LHCN-M2 (cell line): Measurements from ENCODE around the gene LRRC3B. TPM values are rescaled to one million over a fixed set of nuclear protein-coding genes. Genes with fewer than 3 reads are reported as not detected.

Experiments
- DNase-seq: peaks from one replicate; pipeline ENCODE4 v3.0.0-alpha.2; 2012; ENCODE audit warnings: low read depth
- total RNA-seq: library from RNA; depleted of rRNA; stranded (reverse); fragments of >200 nt; gene quantifications from 2 replicates; pipeline ENCODE4 v1.2.3, GENCODE V29; 2014

The LRRC3B gene
- total RNA-seq, 1 experiment from 2014 or later, result not detected

GRCh38 chr3:26630669-26631389 is 8.3 kb downstream of the LRRC3B start:
- no peak for DNase-seq

GRCh38 chr3:26631390-26631738 is 8.8 kb downstream of the LRRC3B start:
- no peak for DNase-seq

GRCh38 chr3:26634601-26635000 is 12.0 kb downstream of the LRRC3B start:
- no peak for DNase-seq

- DNase-seq, result no peak
Observed at GRCh38 chr3:26636096-26636727, 13.6 kb downstream of the LRRC3B start.

- no peak for DNase-seq
Observed at GRCh38 chr3:26637698-26638097, 15.1 kb downstream of the LRRC3B start.

- no peak for DNase-seq
Observed at GRCh38 chr3:26638113-26638512, 15.5 kb downstream of the LRRC3B start.

- no peak for DNase-seq
Observed at GRCh38 chr3:26639339-26639738, 16.8 kb downstream of the LRRC3B start.

GRCh38 chr3:26647078-26647477 is 24.5 kb downstream of the LRRC3B start:
- no peak for DNase-seq

- no peak for DNase-seq
Observed at GRCh38 chr3:26648461-26648860, 25.9 kb downstream of the LRRC3B start.

- peak; percentile 0 for DNase-seq
Observed at GRCh38 chr3:26652164-26652563, 29.6 kb downstream of the LRRC3B start.

GRCh38 chr3:26653811-26654425 is 31.3 kb downstream of the LRRC3B start:
- no peak for DNase-seq

GRCh38 chr3:26655231-26655630 is 32.7 kb downstream of the LRRC3B start:
- no peak for DNase-seq

GRCh38 chr3:26657348-26657976 is 34.9 kb downstream of the LRRC3B start:
- DNase-seq, result no peak

GRCh38 chr3:26668171-26668570 is 45.6 kb downstream of the LRRC3B start:
- DNase-seq, result no peak

- DNase-seq, result no peak
Observed at GRCh38 chr3:26668696-26669095, 46.1 kb downstream of the LRRC3B start.

- no peak for DNase-seq
Observed at GRCh38 chr3:26675336-26675735, 52.8 kb downstream of the LRRC3B start.

GRCh38 chr3:26681632-26682031 is 59.1 kb downstream of the LRRC3B start:
- DNase-seq, result no peak

GRCh38 chr3:26682406-26682805 is 59.8 kb downstream of the LRRC3B start:
- no peak for DNase-seq

- no peak for DNase-seq
Observed at GRCh38 chr3:26683902-26684301, 61.3 kb downstream of the LRRC3B start.

GRCh38 chr3:26687466-26687865 is 64.9 kb downstream of the LRRC3B start:
- DNase-seq, result no peak

- DNase-seq, result no peak
Observed at GRCh38 chr3:26699553-26699952, 77.0 kb downstream of the LRRC3B start.

- DNase-seq, result no peak
Observed at GRCh38 chr3:26703519-26703918, 80.9 kb downstream of the LRRC3B start.

GRCh38 chr3:26704736-26705135 is 82.2 kb downstream of the LRRC3B start:
- no peak for DNase-seq
